ENCODE results near the gene RPH3AL. TPM values are rescaled to one million over a fixed set of nuclear protein-coding genes. Genes with fewer than 3 reads are reported as not detected.

RPH3AL gene
- total and polyA plus RNA-seq, 2 of the 8 experiments (the other 6 are each of a cell fraction or from before 2014, with no cell fraction given): 5.6 to 5.8 TPM

GRCh38 chr17:362721-363120 is 10.1 kb upstream of the RPH3AL start (continued):
- TF ChIP-seq PHF8 (conservative IDR thresholded peaks at IDR 0.05; ENCODE audit: low read depth, low read length) (no peak), SRF (IDR thresholded peaks at IDR 0.05; ENCODE audit: low read depth, low read length) (no peak), BRCA1 (IDR thresholded peaks at IDR 0.05; ENCODE audit: low read depth, low read length) (no peak), TAF1 (IDR thresholded peaks at IDR 0.05; ENCODE audit: low read depth, low read length) (no peak), SIRT6 (IDR thresholded peaks at IDR 0.05; ENCODE audit: low read length) (no peak)

All from H1 (cell line).